Breast epithelium (tissue), 4 donors: Measurements from ENCODE around the gene AATK. TPM values are rescaled to one million over a fixed set of nuclear protein-coding genes. Genes with fewer than 3 reads are reported as not detected.

Experiments used
- DNase-seq, 2 donors: peaks; one replicate each; pipeline ENCODE4 v3.0.0-alpha.2; 2019; ENCODE audit warnings: low spot score in 2 of 2
- H3K27ac ChIP-seq, 2 donors: fragments of 200-600 bp; sonication (generic) in 1 of 2; one replicate each; pipeline ENCODE4 v1.5.1; 2016 to 2019; ENCODE audit warnings: mild to moderate bottlenecking in 1 of 2
- H3K27me3 ChIP-seq, 2 donors: fragments of 200-600 bp; sonication (generic) in 1 of 2; one replicate each; pipeline versions ENCODE4 v1.5.1 to v1.6.0; 2017 to 2019; ENCODE audit warnings: control low read depth in 1 of 2, mild to moderate bottlenecking in 1 of 2
- H3K36me3 ChIP-seq: fragments of 200-600 bp; one replicate; pipeline ENCODE4 v1.5.1; 2019
- H3K4me1 ChIP-seq, 2 donors: fragments of 200-600 bp; sonication (generic); one replicate each; pipeline ENCODE4 v1.5.1; 2016 to 2019; ENCODE audit warnings: control low read depth in 1 of 2
- H3K4me3 ChIP-seq, 3 donors: fragments of 200-600 bp; sonication (generic); 1 replicate in 2 of 3; 2 replicates in 1 of 3; pipeline ENCODE4 v1.5.1; 2016 to 2019; ENCODE audit warnings: mild to moderate bottlenecking in 3 of 3, moderate library complexity in 2 of 3
- H3K9me3 ChIP-seq, 2 donors: fragments of 200-600 bp; sonication (generic) in 1 of 2; one replicate each; pipeline ENCODE4 v1.5.1; 2016 to 2019; ENCODE audit warnings: control low read depth in 1 of 2
- CTCF ChIP-seq, 3 donors: fragments of 450-650 bp; IDR thresholded peaks; one replicate each; pipeline ENCODE4 v1.5.1; 2016 to 2017; ENCODE audit warnings: antibody characterized with exemption in 3 of 3, mild to moderate bottlenecking in 3 of 3, moderate library complexity in 3 of 3
- POLR2A ChIP-seq: fragments of 450-650 bp; IDR thresholded peaks from one replicate; pipeline ENCODE4 v1.6.1; 2016; ENCODE audit warnings: antibody characterized with exemption, mild to moderate bottlenecking, moderate library complexity
- POLR2AphosphoS5 ChIP-seq, 3 donors: sonication (generic); formaldehyde crosslinking; IDR thresholded peaks; one replicate each; pipeline ENCODE4 v1.6.1; 2017; ENCODE audit warnings: antibody characterized with exemption in 3 of 3
- intact Hi-C: fragments of 100-400 bp; cut with DNase I; formaldehyde crosslinking; loops from one replicate; pipeline ENCODE4 v1.15.1; 2023; ENCODE audit warnings: low total_unique reads
- total RNA-seq, 3 donors: library from RNA; depleted of rRNA; stranded (reverse); fragments of >200 nt; gene quantifications; one replicate each; pipeline ENCODE4 v1.1.0, GENCODE V29; 2016

Gene AATK
- total RNA-seq, 3 donors from 2014 or later = under 0.01 to 0.98 (median 0.73) TPM

GRCh38 chr17:81204578-81204977, 38.6 kb upstream of the AATK start:
- Histone ChIP-seq H3K27me3 (no peaks in the 10 kb centered on the region), H3K4me3 (no peak overlapping the region), H3K9me3 (no peaks in the 10 kb centered on the region), H3K4me1 (no peaks in the 10 kb centered on the region), H3K27ac (no peak overlapping the region), H3K36me3 (no peaks in the 10 kb centered on the region)
- TF ChIP-seq CTCF (IDR thresholded peaks at IDR 0.05) = no peak
- TF ChIP-seq POLR2A = no peak
- TF ChIP-seq POLR2AphosphoS5 (IDR thresholded peaks at IDR 0.05) = no peak
- no peak for DNase-seq
- intact Hi-C loops = no loop called here

DNA sequence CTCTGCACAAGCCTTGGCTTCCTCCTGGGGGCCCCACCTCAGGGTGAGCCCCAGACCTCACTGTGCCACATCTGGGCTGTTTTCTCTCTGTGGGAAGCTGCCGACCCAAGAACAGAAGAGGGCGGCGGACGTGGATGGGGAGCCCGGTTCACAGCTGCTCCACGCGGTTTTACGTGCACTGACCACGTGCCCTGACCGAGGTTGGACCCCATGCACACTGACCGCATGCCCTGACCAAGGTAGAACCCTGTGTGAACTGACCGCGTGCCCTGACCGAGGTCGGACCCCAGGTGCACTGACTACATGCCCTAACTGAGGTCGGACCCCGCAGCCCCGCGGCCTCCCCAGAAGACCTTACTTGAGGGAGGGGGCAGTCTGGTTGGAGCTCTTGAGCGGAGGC, 37.1 kb upstream of the AATK start:
- Histone ChIP-seq H3K27ac (no peak overlapping the region), H3K4me1 (no peaks in the 10 kb centered on the region), H3K36me3 (no peaks in the 10 kb centered on the region), H3K9me3 (no peaks in the 10 kb centered on the region), H3K4me3 (no peak overlapping the region), H3K27me3 (no peaks in the 10 kb centered on the region)
- intact Hi-C loops = no loop called here
- DNase-seq = no peak
- TF ChIP-seq CTCF (IDR thresholded peaks at IDR 0.05) (no peak), POLR2A (no peak), POLR2AphosphoS5 (IDR thresholded peaks at IDR 0.05) (no peak)

DNA sequence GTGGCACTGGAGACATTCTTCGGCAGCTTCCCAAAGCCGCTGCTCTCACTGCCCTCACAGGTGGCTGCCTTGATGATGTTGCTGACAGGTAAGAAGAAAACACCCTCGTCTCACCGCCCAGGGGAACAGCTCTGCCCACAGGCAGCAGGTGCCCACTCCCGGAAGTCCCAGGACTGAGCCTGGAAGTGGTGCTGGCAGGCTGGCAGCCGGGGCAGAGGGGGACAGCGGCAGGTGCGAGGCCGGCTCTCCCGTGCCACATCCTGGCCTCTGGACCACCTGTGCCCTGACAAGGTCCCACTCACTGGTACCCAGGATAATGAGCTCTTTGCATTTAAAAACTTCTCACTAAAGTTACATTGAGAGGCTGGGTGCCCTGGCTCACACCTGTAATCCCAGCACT, 36.3 kb upstream of the AATK start:
- no peak overlapping the region for H3K27ac ChIP-seq
- DNase-seq = peak in 1 of 2 donors; percentile 76
- H3K4me3 ChIP-seq = no peak overlapping the region
- no peaks in the 10 kb centered on the region for H3K27me3 ChIP-seq
- H3K9me3 ChIP-seq = no peaks in the 10 kb centered on the region
- no peaks in the 10 kb centered on the region for H3K36me3 ChIP-seq
- no peak for TF ChIP-seq POLR2A
- TF ChIP-seq POLR2AphosphoS5 (IDR thresholded peaks at IDR 0.05) = no peak
- no peak for TF ChIP-seq CTCF (IDR thresholded peaks at IDR 0.05)
- no peaks in the 10 kb centered on the region for H3K4me1 ChIP-seq
- intact Hi-C loops = no loop called here

GRCh38 chr17:81200695-81201580, 34.9 kb upstream of the AATK start:
- intact Hi-C loops = no loop called here
- DNase-seq = peak in 1 of 2 donors; percentile 56
- H3K4me3 ChIP-seq = no peak overlapping the region
- no peaks in the 10 kb centered on the region for H3K36me3 ChIP-seq
- no peaks in the 10 kb centered on the region for H3K27me3 ChIP-seq
- H3K27ac ChIP-seq = peak overlapping the region; percentile 41 to 50
- no peaks in the 10 kb centered on the region for H3K4me1 ChIP-seq
- no peaks in the 10 kb centered on the region for H3K9me3 ChIP-seq
- TF ChIP-seq POLR2A (no peak), CTCF (IDR thresholded peaks at IDR 0.05) (peak; percentile 37 to 81 (median 49)), POLR2AphosphoS5 (IDR thresholded peaks at IDR 0.05) (no peak)

- Histone ChIP-seq H3K27me3 (no peaks in the 10 kb centered on the region), H3K36me3 (no peaks in the 10 kb centered on the region), H3K27ac (peak overlapping the region; percentile 41 to 50), H3K4me3 (peak overlapping the region in 1 of 3 donors; percentile 13), H3K4me1 (no peaks in the 10 kb centered on the region), H3K9me3 (no peaks in the 10 kb centered on the region)
- peak in 1 of 2 donors; percentile 40 for DNase-seq
- intact Hi-C loops = no loop called here
- TF ChIP-seq CTCF (IDR thresholded peaks at IDR 0.05) (no peak), POLR2A (no peak), POLR2AphosphoS5 (IDR thresholded peaks at IDR 0.05) (no peak)
Measured at GRCh38 chr17:81200201-81200600, 34.2 kb upstream of the AATK start.
